ENCODE measurements around the gene MARCKSL1.

The MARCKSL1 gene

DNA sequence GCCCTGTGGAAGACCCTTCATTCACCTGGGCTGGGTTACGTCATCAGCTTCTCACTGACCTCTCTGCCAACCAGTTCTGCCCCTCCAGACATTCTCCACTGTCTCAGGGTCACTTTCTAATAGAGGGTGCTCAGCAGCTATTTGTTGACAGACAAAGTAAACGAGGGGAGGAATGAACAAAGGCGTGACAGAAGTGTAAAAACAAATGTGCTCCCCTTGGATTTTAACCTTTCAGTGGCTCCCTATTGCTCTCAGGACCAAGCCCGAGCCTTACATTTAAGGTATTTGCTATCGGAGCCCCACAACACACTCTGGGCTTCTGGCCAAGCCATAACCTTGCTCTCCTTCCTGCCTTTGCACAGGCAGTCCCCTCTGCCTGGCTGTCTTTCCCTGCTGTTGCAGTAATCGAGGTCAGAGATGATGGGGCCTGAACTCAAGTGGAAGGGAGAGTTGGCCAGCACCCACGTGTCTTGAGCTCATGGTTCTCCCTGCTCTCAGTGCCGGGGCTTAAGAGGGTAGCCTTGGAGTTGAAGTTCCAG lies 9.3 kb upstream of the MARCKSL1 start:
- H3K4me3 ChIP-seq (ENCODE audit: low read depth, low read length): no peak overlapping the region
- DNase-seq (ENCODE audit: low read depth): no peak
- TF ChIP-seq, protein P1, sequence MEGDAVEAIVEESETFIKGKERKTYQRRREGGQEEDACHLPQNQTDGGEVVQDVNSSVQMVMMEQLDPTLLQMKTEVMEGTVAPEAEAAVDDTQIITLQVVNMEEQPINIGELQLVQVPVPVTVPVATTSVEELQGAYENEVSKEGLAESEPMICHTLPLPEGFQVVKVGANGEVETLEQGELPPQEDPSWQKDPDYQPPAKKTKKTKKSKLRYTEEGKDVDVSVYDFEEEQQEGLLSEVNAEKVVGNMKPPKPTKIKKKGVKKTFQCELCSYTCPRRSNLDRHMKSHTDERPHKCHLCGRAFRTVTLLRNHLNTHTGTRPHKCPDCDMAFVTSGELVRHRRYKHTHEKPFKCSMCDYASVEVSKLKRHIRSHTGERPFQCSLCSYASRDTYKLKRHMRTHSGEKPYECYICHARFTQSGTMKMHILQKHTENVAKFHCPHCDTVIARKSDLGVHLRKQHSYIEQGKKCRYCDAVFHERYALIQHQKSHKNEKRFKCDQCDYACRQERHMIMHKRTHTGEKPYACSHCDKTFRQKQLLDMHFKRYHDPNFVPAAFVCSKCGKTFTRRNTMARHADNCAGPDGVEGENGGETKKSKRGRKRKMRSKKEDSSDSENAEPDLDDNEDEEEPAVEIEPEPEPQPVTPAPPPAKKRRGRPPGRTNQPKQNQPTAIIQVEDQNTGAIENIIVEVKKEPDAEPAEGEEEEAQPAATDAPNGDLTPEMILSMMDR (IDR thresholded peaks at IDR 0.05; ENCODE audit: control insufficient read depth, extremely low read depth, insufficient read depth): no peak

- no peak overlapping the region for H3K4me3 ChIP-seq (ENCODE audit: low read depth, low read length)
- TF ChIP-seq, protein P1 (IDR thresholded peaks at IDR 0.05; ENCODE audit: control insufficient read depth, extremely low read depth, insufficient read depth): no peak
Observed at GRCh38 chr1:32342704-32343103, 6.7 kb upstream of the MARCKSL1 start.

DNA sequence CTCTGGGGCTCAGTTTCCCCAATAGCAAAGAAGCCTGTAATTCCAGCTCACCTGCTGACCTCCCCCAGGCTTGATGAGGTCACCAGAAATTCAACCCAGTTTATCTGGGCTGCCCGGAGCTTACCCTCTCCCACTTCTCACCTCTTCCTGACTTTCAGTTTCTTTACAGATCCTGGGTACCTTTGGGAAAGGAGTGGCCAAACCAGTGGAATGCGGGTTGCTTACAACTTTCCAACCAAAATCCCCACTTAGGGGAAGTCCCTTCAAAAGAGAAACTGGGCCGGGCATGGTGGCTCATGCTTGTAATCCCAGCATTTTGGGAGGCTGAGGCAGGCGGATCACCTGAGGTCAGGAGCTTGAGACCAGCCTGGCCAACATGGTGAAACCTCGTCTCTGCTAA lies 5.9 kb upstream of the MARCKSL1 start:
- TF ChIP-seq, protein P1 (IDR thresholded peaks at IDR 0.05; ENCODE audit: control insufficient read depth, extremely low read depth, insufficient read depth): no peak
- no peak for DNase-seq (ENCODE audit: low read depth)

More at GRCh38 chr1:32342704-32343103, 6.7 kb upstream of the MARCKSL1 start:
- DNase-seq (ENCODE audit: low read depth): no peak

GRCh38 chr1:32341186-32341757 lies 5.2 kb upstream of the MARCKSL1 start:
- DNase-seq (ENCODE audit: low read depth): no peak
- H3K4me3 ChIP-seq (ENCODE audit: low read depth, low read length): no peak overlapping the region
- TF ChIP-seq, protein P1 (IDR thresholded peaks at IDR 0.05; ENCODE audit: control insufficient read depth, extremely low read depth, insufficient read depth): no peak

More for the DNA sequence above, 5.9 kb upstream of the MARCKSL1 start:
- no peak overlapping the region for H3K4me3 ChIP-seq (ENCODE audit: low read depth, low read length)

- no peak overlapping the region for H3K4me3 ChIP-seq (ENCODE audit: low read depth, low read length)
- TF ChIP-seq, protein P1 (IDR thresholded peaks at IDR 0.05; ENCODE audit: control insufficient read depth, extremely low read depth, insufficient read depth): no peak
- DNase-seq (ENCODE audit: low read depth): no peak
Observed at GRCh38 chr1:32339363-32339978, 3.4 kb upstream of the MARCKSL1 start.

GRCh38 chr1:32338637-32339145 lies 2.7 kb upstream of the MARCKSL1 start:
- TF ChIP-seq, protein P1 (IDR thresholded peaks at IDR 0.05; ENCODE audit: control insufficient read depth, extremely low read depth, insufficient read depth): no peak
- no peak for DNase-seq (ENCODE audit: low read depth)
- H3K4me3 ChIP-seq (ENCODE audit: low read depth, low read length): no peak overlapping the region
